GM12892 (cell line): ENCODE measurements around the gene RBKS.

Experiments
- POLR2A ChIP-seq: IDR thresholded peaks from 2 replicates; pipeline ENCODE4 v1.6.1; 2011; ENCODE audit warnings: low read depth, low read length, control low read depth
- POLR2AphosphoS5 ChIP-seq: IDR thresholded peaks from 2 replicates; pipeline ENCODE4 v1.6.1; 2011; ENCODE audit warnings: low read depth, low read length, control low read depth

DNA sequence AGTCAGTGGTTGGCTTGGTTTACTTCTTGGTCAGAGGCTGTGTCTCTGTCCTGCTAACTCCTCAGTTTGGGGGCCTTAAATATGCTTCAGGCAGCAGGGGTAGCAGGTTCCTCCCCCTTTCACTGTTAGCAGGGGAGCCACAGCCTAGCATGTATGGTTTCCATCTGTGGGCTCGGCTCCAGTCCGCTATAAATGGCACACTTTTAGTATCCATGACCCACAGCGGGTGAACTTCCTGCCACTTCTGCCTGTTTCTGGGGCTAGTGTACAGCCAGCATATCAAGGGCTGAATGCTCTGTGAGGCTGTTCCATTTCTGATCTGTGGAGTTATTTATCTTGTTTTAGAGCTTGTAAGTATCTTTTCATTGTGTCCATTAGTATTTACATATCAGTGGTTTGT lies 60.4 kb downstream of the RBKS start:
- TF ChIP-seq POLR2AphosphoS5 (no peak), POLR2A (no peak)
